Measurements from ENCODE around the gene RNF222.

RNF222 gene

DNA sequence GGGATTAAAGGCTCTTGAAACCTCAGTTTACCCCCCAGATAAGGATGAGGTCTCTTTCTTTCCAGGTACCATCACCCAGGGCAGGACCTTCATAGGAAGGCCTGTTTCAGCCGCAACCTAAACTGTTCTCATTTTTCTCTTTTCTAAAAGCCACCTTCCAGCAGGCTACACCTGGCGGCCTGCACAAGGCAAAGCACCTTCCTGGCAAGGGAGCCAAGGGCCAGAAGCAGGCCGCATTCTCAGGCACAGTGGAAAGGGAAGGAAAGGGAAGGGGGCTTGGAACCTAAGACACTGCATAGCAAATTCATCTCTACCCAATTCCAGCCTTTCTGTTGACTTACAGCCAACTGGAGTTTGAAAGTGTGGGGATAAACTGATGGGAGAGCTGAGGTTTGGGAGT, 29.2 kb upstream of the RNF222 start:
- TF ChIP-seq, protein P1, sequence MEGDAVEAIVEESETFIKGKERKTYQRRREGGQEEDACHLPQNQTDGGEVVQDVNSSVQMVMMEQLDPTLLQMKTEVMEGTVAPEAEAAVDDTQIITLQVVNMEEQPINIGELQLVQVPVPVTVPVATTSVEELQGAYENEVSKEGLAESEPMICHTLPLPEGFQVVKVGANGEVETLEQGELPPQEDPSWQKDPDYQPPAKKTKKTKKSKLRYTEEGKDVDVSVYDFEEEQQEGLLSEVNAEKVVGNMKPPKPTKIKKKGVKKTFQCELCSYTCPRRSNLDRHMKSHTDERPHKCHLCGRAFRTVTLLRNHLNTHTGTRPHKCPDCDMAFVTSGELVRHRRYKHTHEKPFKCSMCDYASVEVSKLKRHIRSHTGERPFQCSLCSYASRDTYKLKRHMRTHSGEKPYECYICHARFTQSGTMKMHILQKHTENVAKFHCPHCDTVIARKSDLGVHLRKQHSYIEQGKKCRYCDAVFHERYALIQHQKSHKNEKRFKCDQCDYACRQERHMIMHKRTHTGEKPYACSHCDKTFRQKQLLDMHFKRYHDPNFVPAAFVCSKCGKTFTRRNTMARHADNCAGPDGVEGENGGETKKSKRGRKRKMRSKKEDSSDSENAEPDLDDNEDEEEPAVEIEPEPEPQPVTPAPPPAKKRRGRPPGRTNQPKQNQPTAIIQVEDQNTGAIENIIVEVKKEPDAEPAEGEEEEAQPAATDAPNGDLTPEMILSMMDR (conservative IDR thresholded peaks at IDR 0.05; ENCODE audit: low read depth) = no peak
- H3K27ac ChIP-seq = no peak overlapping the region
- POLR2A ChIA-PET (ENCODE audit: low non-redundant PET) = no interaction called here
- DNase-seq (ENCODE audit: low spot score) = no peak
- CTCF ChIA-PET = interaction anchor here (0.7 kb wide), 1 partner anchor 10 kb away, joined by 4 read pairs; no protein-coding TSS in a partner anchor

GRCh38 chr17:8426094-8426720, 28.6 kb upstream of the RNF222 start:
- CTCF ChIA-PET = interaction anchor here (0.5 to 1.2 kb wide), 2 partner anchors 27 to 42 kb away, joined by 3 read pairs; no protein-coding TSS in a partner anchor
- no peak overlapping the region for H3K27ac ChIP-seq
- TF ChIP-seq, protein P1 (conservative IDR thresholded peaks at IDR 0.05; ENCODE audit: low read depth) = no peak
- DNase-seq (ENCODE audit: low spot score) = no peak
- POLR2A ChIA-PET (ENCODE audit: low non-redundant PET) = interaction anchor here (0.5 kb wide), 1 partner anchor 57 kb away, joined by 4 read pairs; no protein-coding TSS in a partner anchor

GRCh38 chr17:8421571-8421970, 23.9 kb upstream of the RNF222 start:
- TF ChIP-seq, protein P1 (conservative IDR thresholded peaks at IDR 0.05; ENCODE audit: low read depth) = no peak
- ChIA-PET POLR2A (ENCODE audit: low non-redundant PET) (no interaction called here), CTCF (no interaction called here)
- H3K27ac ChIP-seq = no peak overlapping the region
- DNase-seq (ENCODE audit: low spot score) = no peak

- no peak for DNase-seq (ENCODE audit: low spot score)
- no peak overlapping the region for H3K27ac ChIP-seq
- POLR2A ChIA-PET (ENCODE audit: low non-redundant PET) = no interaction called here
- TF ChIP-seq, protein P1 (conservative IDR thresholded peaks at IDR 0.05; ENCODE audit: low read depth) = no peak
- CTCF ChIA-PET = interaction anchor here (0.7 kb wide), 1 partner anchor 10 kb away, joined by 3 read pairs; no protein-coding TSS in a partner anchor
Observed at GRCh38 chr17:8420041-8420934, 22.7 kb upstream of the RNF222 start.

DNA sequence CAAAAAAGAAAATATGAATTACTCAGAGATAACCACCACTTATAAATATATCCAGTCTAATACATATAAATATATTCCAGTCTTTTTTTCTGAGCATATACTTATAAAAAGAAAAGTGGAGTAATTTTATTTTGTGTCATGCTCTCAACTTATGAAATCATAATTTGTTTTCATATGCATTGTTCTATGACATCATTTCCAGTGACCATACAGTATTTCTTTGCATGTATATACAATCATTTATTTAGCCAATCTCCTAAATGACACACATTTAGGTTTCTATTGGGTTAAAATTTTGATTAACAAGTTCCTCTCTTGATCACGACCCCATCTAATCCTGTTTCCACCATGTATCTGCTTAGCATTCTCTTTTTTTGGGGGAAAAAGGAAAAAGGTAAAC, 21.7 kb upstream of the RNF222 start:
- CTCF ChIA-PET = no interaction called here
- no peak for DNase-seq (ENCODE audit: low spot score)

GRCh38 chr17:8418471-8418870, 20.8 kb upstream of the RNF222 start:
- no peak for DNase-seq (ENCODE audit: low spot score)
- TF ChIP-seq, protein P1 (conservative IDR thresholded peaks at IDR 0.05; ENCODE audit: low read depth) = no peak
- no peak overlapping the region for H3K27ac ChIP-seq
- POLR2A ChIA-PET (ENCODE audit: low non-redundant PET) = interaction anchor here (0.8 kb wide), 1 partner anchor 17 kb away, joined by 3 read pairs; the partner anchor contains the start of gene NDEL1
- CTCF ChIA-PET = no interaction called here

More for the DNA sequence above, 21.7 kb upstream of the RNF222 start:
- POLR2A ChIA-PET (ENCODE audit: low non-redundant PET) = no interaction called here
- no peak overlapping the region for H3K27ac ChIP-seq
- TF ChIP-seq, protein P1 (conservative IDR thresholded peaks at IDR 0.05; ENCODE audit: low read depth) = no peak

Data from RWPE1 (cell line).